Activated T-cell treated with anti-CD3 and anti-CD28 coated beads for 48 hours (primary cell): ENCODE data around the gene PIP5KL1.
A peak's percentile ranks its signal among the peaks of the same experiment; 100 is the strongest.

ENCODE experiments used
- DNase-seq: peaks from one replicate; pipeline ENCODE4 v3.0.0-alpha.2; 2020; ENCODE audit warnings: low read depth

Gene PIP5KL1

DNA sequence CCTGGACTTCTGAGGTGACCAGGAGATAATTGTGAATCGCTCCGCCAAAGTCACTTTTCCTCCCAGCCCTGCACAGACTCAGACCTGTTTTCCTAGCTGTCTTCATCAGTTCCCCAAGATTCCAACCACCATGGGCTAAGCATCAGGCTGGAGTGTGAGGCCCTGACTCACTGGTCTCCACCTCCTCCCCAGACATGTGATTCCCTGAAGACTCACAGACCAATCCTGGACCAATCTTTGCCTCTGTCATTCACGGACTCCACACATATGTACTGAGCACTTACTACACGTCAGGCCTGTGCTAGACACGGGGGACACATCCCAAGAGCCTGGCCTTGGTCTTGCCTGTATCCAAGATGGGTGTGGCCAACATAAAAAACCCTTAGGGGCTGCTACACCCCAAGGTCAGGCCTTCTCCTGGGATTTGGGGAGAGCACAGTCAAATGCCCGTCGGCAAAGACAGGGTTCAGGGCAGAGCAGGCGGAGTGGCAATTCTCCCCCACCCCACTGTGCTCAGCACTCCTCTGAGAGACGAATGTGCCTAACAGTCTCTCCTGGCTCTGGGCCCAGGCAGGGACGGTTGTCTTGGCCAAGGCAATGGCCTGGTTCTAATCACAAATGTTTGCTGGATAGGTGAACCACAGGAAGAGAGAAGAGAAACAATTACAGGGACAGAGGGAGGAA lies 38.3 kb upstream of the PIP5KL1 start:
- DNase-seq, result no peak

DNA sequence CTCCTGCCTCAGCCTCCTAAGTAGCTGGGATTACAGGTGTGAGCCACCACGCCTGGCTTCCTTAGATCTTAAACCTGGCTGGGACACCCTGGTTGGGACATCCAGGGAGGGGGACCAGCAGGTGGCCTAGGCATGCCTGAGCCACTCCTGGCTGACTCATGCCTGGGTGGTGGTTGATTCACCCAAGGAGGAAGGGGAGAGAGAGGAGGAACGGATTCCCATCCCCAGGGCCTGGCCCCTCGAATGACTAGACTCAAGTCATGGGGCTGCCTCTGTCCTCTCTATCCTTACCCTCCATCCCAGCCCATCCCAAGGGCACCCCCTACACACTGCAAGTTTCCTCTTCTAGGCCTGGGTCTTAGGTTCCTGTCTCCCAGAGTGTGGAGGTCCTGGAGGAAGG lies 37.5 kb upstream of the PIP5KL1 start:
- DNase-seq, result no peak

DNA sequence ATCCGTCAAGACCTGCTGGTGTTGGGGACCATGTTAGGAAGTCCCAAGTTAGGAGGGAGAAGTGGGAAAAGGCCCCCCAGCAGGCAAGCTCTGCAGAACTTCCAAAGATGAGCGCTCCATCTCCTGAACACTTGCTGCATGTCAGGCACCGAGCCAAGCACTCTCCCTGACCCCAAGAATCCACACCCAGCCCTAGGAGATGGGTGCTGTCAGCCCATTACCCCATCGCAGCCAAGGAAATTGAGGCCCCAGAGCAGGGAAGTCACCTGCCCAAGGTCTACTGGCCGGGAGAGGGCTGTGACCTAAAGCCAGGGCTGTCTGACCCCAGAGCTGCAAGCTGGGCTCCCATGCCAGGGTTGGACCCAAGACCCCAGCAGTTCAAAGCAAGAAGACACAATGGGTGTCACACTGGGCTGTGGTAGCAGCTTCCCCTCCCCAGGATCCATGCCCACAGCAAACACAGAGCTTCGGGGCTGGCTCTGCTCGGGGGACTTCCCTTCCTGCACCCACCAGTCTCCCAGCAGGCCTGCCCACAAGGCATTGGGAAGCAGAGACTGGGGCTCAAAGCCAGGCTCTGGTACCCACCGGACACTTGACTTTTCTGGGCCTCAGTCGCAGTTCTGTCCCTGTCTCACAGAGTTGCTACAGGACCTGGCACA lies 36.7 kb upstream of the PIP5KL1 start:
- no peak for DNase-seq

DNA sequence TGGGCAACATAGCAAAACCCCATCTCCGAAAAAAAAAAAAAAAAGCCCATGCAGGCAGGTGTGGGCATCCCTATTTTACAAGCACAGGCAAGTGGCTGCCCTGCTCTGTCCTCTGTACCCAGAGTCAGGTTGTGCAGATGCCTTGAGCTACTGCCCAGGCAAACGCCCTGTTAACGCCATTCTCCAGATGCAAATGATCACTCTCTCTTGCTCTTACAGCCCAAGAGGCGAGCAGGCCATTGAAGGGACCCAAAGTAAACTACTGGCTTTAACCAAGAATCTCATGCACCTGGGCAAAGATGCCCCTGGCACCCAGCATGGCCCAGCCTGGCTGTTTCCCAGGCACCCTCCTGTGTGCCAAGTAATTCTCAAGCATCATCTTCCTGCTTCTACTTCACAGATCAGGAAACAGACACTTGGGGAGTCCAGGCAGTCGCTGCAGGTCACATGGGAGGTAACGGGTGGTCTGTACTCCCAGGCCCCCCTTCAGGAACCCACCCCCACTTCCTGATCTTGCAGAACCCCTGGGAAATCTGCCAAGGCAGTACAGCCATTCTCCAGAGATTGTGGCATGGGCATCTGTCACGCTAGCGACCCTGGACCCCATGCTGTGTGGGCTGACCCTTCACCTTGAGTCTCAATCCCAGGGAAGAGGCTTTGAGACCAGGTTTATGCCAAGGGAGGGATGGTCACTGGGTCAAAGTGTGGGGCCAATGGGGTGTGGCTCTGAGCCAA lies 36.0 kb upstream of the PIP5KL1 start:
- DNase-seq, result no peak

DNA sequence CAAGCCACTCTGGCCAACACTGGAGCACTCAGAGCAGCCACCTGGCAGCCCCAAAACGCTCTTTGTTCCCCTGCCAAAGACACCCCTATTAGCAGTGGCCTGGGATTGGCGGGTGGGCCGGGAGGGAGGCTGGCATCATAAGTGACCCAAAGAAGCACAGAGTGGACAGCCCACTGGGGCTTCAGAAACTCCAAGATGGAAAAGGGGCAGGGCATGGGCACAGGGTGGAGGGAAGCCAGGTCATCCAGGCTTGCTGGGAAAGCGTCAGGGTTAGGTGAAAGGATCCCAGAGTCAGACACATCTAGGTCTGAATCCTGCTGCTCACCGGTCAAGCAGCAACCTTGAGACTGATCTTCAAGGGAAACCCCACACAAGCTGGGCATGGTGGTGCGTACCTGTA lies 35.4 kb upstream of the PIP5KL1 start:
- no peak for DNase-seq

DNA sequence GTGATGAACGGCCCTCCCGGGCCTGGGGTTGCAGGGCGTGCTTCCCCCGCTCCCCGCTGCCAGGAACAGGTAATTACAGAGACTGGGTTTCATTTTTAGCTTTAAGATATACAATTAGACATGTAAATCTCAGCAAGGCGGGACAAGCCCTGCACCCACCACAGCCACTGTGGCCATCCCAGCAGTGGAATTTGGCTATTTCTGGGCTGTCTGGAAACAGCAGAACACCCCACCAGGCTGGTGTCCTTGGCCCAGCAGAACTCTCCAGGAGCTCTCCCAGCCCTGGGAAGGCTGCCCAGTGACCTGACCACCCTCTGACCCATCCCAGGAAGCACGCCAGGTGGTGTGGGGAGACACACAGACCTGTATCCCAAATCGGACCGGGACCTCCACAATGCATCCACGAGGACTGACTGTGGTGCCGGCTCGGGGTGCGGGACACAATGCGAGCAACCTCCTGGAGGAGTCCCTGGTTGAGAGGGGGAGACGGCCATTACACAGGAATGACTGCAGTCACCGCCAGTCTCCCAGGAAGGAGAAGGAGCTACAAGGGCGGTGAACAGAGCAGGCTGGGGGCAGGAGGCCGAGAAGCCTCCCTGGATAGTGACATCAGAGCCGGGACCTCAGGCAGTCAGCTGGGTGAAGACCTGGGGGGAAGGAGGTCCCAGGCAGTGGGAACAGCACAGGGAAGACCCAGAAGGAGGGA lies 32.9 kb upstream of the PIP5KL1 start:
- no peak for DNase-seq

DNA sequence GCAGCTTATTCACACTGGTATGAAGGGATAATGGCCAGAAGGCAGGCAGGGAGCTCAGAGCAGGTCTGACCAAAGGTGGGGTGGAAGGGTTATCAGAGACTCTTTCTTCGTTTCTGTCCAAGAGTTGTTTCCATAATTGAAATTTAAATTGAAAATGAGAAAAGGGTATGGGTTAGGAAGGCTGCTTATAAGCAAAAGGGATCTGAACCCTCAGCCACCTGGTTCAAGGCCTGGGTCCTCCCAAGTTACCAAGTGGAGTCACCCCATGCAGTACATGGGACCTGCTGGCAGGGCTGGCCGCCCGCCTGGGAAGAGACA lies 32.4 kb upstream of the PIP5KL1 start:
- DNase-seq, result no peak

DNA sequence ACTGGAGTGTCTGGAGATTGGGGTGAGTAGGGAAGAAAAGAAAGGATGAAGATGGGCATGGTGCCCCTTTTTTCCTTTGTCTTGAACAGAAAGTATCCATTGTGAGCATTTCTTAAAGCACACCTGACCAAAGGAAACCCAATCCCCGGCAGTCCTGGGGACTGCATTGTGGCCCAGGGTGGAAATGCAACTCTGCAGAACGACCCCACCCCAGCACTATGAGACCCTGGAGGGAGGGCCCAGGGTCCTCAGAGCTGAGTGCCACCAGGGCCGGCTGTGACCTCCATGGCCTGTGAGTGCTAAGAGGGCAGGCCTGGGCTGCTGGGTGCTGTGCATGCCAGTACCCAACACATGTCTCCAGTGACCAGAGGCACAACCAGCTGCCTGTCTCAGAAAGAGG lies 31.7 kb upstream of the PIP5KL1 start:
- DNase-seq, result no peak

DNA sequence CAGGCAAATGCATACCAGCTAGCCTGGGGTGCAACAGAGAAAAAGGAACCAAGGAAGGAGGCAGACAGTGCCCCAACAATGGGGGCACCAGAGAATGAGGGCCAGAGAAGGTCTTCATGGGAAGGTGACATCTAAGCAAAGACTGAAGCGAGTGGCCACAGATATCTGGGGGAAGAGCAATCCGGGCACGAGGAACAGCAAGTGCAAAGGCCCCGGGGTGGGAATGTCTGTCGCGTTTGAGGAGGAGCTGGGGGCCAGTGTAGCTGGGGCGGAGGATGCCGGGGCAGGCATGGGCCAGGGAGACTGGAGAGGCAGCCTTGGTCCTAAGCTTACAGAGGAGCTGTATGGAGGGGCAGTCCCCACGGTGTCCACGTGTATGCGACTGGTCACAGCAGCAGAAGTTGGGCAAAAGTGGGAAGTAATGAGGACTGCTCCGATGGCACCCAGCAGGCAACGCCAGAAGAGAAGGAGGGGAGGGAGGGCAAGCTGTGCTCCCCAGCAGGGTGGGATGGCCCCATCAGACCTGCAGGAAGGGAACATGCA lies 31.1 kb upstream of the PIP5KL1 start:
- DNase-seq, result no peak

DNA sequence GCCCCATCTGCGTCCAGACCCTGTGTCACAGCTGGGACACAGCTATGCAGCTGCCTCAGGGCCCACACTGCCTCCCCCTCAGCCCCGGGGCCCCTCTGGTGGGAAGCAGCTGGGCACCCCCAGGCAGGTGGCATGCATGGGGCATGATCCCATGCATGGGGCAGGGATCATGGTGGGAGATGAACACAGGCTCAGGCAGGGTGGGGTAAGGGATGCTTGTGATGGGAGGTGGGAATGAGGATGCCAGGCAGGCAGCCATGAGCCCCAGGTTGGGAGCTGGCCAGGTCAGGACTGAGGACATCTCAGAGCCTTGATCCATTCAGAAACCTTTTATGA lies 30.5 kb upstream of the PIP5KL1 start:
- no peak for DNase-seq

DNA sequence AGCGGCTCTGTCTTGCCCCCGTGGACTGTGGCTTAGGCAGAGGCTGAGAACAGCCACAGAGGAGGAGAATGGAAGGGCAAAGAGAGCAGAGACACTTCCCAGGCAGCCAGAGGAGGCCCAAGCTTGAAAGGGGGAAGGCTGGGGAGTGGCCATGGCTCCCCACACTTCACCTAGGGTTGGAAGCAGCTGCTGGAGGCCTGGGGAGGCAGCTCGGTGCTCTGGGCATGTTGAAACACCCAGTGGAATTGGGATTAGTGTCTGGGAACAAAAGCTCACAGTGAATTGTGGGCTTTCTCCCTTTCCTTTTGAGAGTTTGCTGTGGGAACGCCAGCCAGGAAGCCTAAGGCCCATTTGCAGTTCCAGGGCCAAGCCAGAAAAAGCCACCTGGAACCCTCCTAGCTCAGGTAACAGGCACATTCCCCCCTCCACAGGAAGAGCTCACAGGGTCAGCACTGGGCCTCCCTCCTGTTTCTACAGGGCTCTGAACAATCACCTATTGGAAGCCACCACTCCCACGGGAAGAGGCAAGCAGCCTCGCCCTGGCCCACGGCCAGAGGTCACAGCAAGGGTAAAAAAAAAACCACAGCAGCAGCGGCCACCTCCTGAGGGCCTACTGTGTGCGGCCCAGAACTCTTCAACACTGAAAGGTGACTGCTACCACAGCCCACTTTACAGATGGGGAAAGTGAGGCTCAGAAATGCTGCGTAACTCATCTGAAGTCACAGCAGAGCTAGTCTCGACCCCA lies 30.0 kb upstream of the PIP5KL1 start:
- no peak for DNase-seq

DNA sequence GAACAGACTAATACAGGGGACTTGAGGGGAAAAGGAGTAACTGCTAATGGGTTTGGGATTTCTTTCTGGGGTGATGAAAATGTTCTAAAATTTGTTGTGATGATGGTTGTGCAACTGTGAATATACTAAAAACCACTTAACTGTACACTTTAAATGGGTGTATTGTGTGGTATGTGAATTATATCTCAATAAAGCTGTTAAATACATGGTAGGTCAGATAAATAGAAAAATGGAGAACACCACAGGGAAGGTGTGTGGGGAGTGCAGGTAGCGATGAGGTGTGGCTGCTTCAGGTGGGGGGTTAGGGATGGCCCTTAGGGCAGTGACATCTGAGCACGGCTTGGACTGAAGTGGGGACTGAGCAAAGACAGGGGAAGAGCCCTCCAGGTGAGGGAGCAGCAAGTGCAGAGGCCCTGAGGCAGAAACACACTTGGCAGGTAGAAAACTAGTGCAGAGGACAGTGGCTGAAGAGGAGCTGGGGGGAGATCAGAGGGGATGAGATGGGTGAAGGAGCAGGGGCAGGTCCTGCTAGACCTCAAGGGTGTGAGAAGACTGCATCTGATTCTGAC lies 29.3 kb upstream of the PIP5KL1 start:
- DNase-seq, result no peak

DNA sequence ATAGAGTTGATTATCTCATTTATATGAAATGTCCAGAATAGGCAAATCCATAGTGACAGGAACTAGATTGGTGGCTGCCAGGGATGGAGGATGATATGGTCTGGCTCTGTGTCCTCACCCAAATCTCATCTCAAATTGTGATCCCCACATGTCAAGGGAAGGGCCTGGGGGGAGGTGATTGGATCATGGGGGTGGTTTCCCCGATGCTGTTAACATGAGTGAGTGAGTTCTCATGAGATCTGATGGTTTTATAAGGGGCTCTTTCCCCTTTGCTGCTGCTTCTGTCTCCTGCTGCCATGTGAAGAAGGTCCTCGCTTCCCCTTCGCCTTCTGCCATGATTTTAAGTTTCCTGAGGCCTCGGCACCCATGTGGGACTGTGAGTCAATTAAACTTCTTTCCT lies 28.8 kb upstream of the PIP5KL1 start:
- no peak for DNase-seq

DNA sequence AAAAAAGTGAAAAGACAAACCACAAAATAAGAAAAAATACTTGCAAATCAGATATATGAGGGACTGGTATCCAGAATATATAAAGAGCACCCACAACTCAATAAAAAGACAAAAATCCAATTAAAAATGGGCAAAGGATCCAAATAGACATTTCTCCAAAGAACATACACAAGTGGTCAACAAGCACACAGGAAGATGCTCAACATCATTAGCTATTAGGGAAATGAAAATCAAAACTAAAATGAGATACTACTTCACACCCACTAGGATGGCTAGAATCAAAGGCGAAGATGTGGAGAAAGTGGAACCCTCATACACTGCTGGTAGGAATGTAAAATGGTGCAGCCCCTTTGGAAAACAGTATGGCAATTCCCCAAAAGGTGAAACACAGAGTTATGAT lies 28.2 kb upstream of the PIP5KL1 start:
- DNase-seq, result no peak

DNA sequence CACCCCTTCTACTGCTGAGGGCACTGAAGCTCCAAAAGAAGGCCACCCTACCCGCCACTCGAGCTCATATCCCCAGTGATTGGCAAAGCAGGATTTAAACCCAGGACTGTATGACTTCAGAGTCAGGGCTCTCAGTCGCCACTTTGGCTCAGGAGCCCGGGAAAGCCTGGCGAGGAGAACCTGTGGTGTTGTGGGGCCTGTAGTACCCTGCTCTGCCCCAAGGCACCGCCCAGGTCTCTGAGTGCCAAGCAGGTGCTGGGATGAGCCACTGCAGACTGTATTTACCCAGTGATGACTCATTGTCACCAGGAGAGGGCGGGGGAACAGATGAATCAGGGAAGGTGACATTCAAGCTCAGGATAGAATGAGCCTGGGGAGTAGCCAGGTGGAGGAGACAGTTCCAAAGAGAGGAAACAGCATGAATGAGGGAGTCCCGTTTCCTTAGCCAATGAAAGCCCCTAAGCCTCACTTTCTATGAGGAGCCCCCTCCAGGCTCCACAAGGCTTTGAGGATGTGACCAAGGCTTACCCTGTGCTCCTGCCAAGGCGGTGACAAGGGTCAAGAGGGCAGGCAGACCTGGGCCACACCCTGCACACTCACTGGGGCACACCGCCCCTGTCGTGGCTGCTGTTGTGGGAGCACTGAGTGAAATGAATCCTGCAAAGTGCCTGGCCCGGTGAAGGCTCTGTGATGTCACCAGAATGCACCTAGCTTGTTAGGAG lies 24.9 kb upstream of the PIP5KL1 start:
- peak; percentile 77 for DNase-seq

DNA sequence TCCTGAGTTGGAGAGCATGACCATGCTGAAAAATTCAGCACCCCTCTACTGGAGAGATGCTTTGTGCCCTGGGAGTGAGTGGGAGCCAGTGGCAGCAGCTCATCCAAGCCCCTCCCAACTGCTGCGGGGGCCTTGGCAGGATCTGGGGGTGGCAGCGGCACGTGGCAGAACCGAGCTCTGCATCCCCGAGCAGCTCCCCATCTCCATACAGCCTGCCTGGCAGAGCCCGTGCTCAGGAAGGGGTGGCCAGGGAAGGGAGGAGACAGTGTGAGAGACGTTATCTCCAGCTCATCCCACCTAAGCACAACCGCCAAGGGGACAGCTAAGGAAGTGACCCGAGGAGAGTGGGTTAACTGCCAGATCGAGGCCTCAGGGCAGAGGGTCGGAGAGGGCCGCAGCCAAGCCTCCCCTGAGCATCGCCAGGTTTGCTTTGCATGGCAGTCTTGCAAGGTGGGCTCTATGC lies 24.3 kb upstream of the PIP5KL1 start:
- no peak for DNase-seq

DNA sequence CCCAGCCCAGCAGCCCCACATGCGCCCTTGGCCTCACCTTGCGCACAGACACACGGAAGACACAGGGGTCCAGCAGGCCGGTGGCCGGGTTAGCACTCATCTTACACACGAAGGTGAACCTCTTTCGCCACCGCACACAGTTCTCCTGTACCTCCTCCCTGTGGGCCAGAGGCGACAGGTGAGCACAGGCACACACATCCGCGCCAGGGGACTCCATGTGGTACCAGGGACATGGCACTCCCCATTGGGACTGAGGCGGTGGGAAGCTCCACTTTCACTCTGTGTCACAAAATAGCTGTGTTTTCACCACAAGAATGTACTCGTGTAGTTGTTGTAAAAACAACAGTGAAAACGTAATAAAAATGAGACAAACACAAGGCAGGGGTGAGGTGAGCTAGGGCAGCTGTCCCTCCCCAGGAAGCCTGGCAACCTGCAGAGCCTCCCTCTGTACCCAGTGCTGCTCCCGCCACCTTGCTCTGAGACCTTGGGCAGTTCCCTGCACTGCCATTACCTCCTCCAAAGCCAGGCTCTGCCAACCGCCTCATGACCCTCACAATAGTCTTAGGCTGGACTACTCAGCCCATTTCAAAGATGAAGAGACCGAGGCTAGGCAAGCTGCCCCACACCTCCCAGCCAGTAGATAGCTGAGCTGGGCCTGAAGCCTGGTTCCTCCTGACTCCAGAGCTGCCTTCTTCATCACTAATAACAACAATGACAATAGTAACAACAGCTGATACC lies 23.4 kb upstream of the PIP5KL1 start:
- no peak for DNase-seq

DNA sequence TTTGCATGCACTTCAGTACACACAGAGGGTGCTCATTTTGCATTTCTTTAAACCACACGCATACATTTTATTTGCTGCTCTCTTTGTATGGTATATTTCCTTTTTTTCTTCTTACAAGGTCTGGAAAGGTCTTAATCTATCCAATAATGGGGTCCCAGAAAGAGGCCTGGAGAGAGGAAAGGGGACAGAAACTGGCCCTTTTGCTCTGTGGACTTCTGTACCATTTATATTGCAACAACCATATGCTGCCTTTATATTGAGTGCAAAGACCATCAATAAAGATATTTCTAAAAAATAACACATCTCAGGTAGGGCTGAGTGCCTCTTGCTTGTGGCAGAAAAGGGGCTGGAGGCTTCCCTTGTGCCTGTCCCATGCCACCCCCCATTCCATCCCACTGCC lies 22.6 kb upstream of the PIP5KL1 start:
- no peak for DNase-seq

DNA sequence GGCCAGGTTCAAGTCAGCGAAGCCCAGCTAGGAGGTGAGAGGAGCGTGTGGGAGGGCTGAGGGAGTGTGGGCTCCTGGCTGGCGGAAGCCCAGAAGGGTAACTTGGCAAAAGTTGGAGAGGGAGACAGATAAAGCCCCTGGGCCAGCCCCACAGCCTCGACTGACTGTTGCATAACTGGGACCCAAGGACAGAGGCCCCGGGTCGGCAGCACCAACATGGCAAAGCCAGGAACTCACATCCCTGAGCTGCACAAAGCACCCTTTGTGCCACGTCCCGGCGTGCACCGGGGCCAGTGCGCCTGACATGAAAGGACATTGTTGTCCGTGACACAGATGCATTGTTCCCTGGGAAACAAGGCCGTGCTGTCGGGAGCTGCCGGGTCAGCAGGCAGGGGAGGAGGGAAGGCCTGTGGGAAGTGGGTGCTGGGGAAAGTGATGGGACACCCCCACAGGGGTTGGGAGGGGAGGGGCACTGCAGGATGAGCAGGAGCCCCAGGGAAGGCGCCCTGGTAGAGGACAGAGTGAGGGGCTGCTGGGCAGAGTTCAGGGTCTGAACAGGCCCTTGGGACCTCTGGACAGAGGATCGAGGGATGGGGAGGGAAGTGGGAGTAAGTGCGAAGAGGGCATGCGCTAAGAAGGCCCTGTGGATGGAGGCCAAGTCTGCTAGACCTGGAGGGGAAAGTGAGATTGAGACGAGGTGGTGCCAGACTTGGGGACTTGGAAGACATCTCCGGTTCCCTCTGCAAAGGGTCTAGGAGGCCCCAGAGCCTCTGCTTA lies 20.1 kb upstream of the PIP5KL1 start:
- DNase-seq, result no peak
